ENCODE measurements around the gene ARHGDIA.

Gene ARHGDIA

GRCh38 chr17:81865358-81865732 lies 5.8 kb downstream of the ARHGDIA start:
- no peaks in the 10 kb centered on the region for H3K27me3 ChIP-seq (ENCODE audit: control insufficient read depth, insufficient read depth, low read length, poor library complexity, severe bottlenecking)
- H3K4me3 ChIP-seq (ENCODE audit: insufficient read depth, low read depth, low read length) = no peak overlapping the region
- H3K36me3 ChIP-seq (ENCODE audit: control insufficient read depth, insufficient read depth, low read length) = peaks cover 9% of the 10 kb centered on the region
- 96% methylated on average over 8 of the region's 8 CpGs for WGBS, 2 experiments
- peaks cover 34% of the 10 kb centered on the region for H3K4me1 ChIP-seq (ENCODE audit: control insufficient read depth, insufficient read depth, low read length)
- H3K27ac ChIP-seq (ENCODE audit: insufficient read depth, low read depth, low read length, poor library complexity, severe bottlenecking) = no peak overlapping the region
- H3K9me3 ChIP-seq (ENCODE audit: control insufficient read depth, low read length) = no peaks in the 10 kb centered on the region

- Histone ChIP-seq H3K9me3 (ENCODE audit: control insufficient read depth, low read length) (no peaks in the 10 kb centered on the region), H3K27ac (ENCODE audit: insufficient read depth, low read depth, low read length, poor library complexity, severe bottlenecking) (no peak overlapping the region), H3K27me3 (ENCODE audit: control insufficient read depth, insufficient read depth, low read length, poor library complexity, severe bottlenecking) (no peaks in the 10 kb centered on the region), H3K36me3 (ENCODE audit: control insufficient read depth, insufficient read depth, low read length) (peaks cover 9% of the 10 kb centered on the region), H3K4me1 (ENCODE audit: control insufficient read depth, insufficient read depth, low read length) (peaks cover 29% of the 10 kb centered on the region), H3K4me3 (ENCODE audit: insufficient read depth, low read depth, low read length) (no peak overlapping the region)
- WGBS, 2 experiments = 92 to 94% methylated on average over 9 of the region's 9 CpGs
Observed at GRCh38 chr17:81863833-81864768, 7.0 kb downstream of the ARHGDIA start.

GRCh38 chr17:81863123-81863675 lies 7.9 kb downstream of the ARHGDIA start:
- H3K27me3 ChIP-seq (ENCODE audit: control insufficient read depth, insufficient read depth, low read length, poor library complexity, severe bottlenecking) = no peaks in the 10 kb centered on the region
- WGBS, 2 experiments = 93 to 95% methylated on average over 6 of the region's 6 CpGs
- peaks cover 24% of the 10 kb centered on the region for H3K4me1 ChIP-seq (ENCODE audit: control insufficient read depth, insufficient read depth, low read length)
- no peak overlapping the region for H3K27ac ChIP-seq (ENCODE audit: insufficient read depth, low read depth, low read length, poor library complexity, severe bottlenecking)
- no peak overlapping the region for H3K4me3 ChIP-seq (ENCODE audit: insufficient read depth, low read depth, low read length)
- H3K9me3 ChIP-seq (ENCODE audit: control insufficient read depth, low read length) = no peaks in the 10 kb centered on the region
- peaks cover 18% of the 10 kb centered on the region for H3K36me3 ChIP-seq (ENCODE audit: control insufficient read depth, insufficient read depth, low read length)

DNA sequence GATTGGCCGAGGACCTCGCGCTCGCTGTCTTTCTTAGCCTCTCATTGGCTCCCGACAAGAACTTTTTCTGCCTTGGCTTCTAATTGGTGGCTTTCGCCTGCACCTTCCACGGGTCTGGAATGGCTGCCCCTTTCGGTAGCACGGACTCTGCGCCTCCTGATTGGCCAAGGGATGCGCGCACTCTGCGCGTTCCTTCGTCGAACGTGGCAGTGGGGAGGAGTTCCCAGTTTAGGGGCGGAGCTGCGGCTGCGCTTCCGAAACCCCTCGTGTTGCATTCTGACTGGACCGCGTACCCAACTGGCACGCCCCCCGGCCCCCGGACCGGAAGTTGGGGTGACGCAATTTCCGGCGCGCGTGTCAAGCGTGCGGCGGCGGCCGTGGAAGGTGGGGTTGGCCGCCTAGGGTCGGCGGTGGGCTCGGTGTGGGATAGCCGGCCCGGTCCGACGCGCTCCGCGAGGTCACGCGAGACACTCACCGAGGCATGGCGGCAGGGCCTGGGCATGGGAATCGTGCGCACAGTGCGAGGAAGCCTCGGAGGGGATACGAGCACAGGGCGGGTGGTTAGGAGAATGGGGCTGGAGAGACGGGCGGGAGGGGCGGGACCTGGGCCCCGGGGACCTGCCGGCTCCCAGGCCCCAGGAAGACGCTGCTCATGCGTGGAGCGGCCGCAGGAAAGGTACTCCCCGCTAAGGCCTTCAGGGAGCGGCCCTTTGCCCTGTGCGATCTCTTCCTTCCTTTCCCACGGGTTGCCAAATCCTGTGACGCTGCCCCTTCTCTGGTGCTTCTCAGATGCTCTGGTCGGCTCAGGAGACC lies 10.2 kb downstream of the ARHGDIA start:
- WGBS, 2 experiments = 0% methylated on average over 74 of the region's 74 CpGs
- Histone ChIP-seq H3K4me3 (ENCODE audit: insufficient read depth, low read depth, low read length) (peak overlapping the region; percentile 80), H3K9me3 (ENCODE audit: control insufficient read depth, low read length) (no peaks in the 10 kb centered on the region), H3K4me1 (ENCODE audit: control insufficient read depth, insufficient read depth, low read length) (peaks cover 9% of the 10 kb centered on the region), H3K36me3 (ENCODE audit: control insufficient read depth, insufficient read depth, low read length) (peaks cover 18% of the 10 kb centered on the region), H3K27ac (ENCODE audit: insufficient read depth, low read depth, low read length, poor library complexity, severe bottlenecking) (peak overlapping the region; percentile 69), H3K27me3 (ENCODE audit: control insufficient read depth, insufficient read depth, low read length, poor library complexity, severe bottlenecking) (no peaks in the 10 kb centered on the region)

GRCh38 chr17:81859906-81860755 lies 11.0 kb downstream of the ARHGDIA start, which contains the start of gene P4HB:
P4HB (minus strand) TSS chr17:81860535; CDS start chr17:81860471, 64 bp downstream.
- no peaks in the 10 kb centered on the region for H3K27me3 ChIP-seq (ENCODE audit: control insufficient read depth, insufficient read depth, low read length, poor library complexity, severe bottlenecking)
- H3K4me3 ChIP-seq (ENCODE audit: insufficient read depth, low read depth, low read length) = peak within 1 kb of the TSS; percentile 94
- H3K9me3 ChIP-seq (ENCODE audit: control insufficient read depth, low read length) = no peaks in the 10 kb centered on the region
- peaks cover 20% of the 10 kb centered on the region for H3K36me3 ChIP-seq (ENCODE audit: control insufficient read depth, insufficient read depth, low read length)
- H3K27ac ChIP-seq (ENCODE audit: insufficient read depth, low read depth, low read length, poor library complexity, severe bottlenecking) = peak within 1 kb of the TSS; percentile 77
- H3K4me1 ChIP-seq (ENCODE audit: control insufficient read depth, insufficient read depth, low read length) = peaks cover 9% of the 10 kb centered on the region
- WGBS, 2 experiments = 0% methylated on average over 95 of the region's 95 CpGs

- no peaks in the 10 kb centered on the region for H3K9me3 ChIP-seq (ENCODE audit: control insufficient read depth, low read length)
- H3K27ac ChIP-seq (ENCODE audit: insufficient read depth, low read depth, low read length, poor library complexity, severe bottlenecking) = no peak overlapping the region
- H3K4me3 ChIP-seq (ENCODE audit: insufficient read depth, low read depth, low read length) = peak overlapping the region; percentile 94
- no peaks in the 10 kb centered on the region for H3K27me3 ChIP-seq (ENCODE audit: control insufficient read depth, insufficient read depth, low read length, poor library complexity, severe bottlenecking)
- peaks cover 9% of the 10 kb centered on the region for H3K4me1 ChIP-seq (ENCODE audit: control insufficient read depth, insufficient read depth, low read length)
- H3K36me3 ChIP-seq (ENCODE audit: control insufficient read depth, insufficient read depth, low read length) = peaks cover 28% of the 10 kb centered on the region
- WGBS, 2 experiments = 77 to 81% methylated on average over 23 of the region's 23 CpGs
Observed at GRCh38 chr17:81858967-81859905, 11.9 kb downstream of the ARHGDIA start.

DNA sequence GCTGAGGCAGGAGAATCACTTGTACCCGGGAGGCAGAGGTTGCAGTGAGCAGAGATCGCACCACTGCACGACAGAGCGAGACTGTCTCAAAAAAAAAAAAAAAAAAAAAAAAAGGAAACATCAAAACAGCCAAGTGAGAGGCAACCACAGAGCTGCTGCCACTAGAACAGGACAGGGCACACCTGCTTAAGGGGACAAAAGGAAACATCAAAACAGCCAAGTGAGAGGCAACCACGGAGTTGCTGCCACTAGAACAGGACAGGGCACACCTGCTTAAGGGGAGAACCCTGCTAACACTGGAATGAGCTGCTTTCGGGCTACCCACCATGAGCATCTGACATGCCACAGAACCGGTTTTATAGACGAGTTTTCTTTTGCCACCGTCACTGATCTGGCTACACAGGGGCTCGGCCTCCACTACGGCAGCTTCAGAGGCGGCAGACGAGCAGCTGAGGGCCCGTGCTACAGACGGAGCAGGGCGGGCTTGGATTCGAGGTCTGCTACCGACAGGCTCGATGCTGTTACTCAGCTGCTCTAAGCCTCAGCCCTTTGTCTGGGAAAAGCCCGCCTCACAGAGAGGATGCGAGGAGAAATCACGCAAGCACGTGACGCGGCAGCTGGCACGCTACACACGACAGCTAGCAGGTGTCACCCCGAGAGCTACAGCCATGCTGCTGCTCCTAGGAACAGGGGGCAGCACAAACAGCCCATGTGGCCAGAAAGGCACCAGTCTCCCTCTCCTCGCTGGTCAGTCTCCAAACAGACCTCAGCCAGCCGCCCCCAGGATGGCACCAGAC lies 12.8 kb downstream of the ARHGDIA start:
- no peak overlapping the region for H3K4me3 ChIP-seq (ENCODE audit: insufficient read depth, low read depth, low read length)
- H3K27me3 ChIP-seq (ENCODE audit: control insufficient read depth, insufficient read depth, low read length, poor library complexity, severe bottlenecking) = no peaks in the 10 kb centered on the region
- H3K27ac ChIP-seq (ENCODE audit: insufficient read depth, low read depth, low read length, poor library complexity, severe bottlenecking) = no peak overlapping the region
- 94% methylated on average over 30 of the region's 30 CpGs for WGBS, 2 experiments
- H3K4me1 ChIP-seq (ENCODE audit: control insufficient read depth, insufficient read depth, low read length) = peaks cover 9% of the 10 kb centered on the region
- H3K9me3 ChIP-seq (ENCODE audit: control insufficient read depth, low read length) = no peaks in the 10 kb centered on the region
- H3K36me3 ChIP-seq (ENCODE audit: control insufficient read depth, insufficient read depth, low read length) = peaks cover 33% of the 10 kb centered on the region

DNA sequence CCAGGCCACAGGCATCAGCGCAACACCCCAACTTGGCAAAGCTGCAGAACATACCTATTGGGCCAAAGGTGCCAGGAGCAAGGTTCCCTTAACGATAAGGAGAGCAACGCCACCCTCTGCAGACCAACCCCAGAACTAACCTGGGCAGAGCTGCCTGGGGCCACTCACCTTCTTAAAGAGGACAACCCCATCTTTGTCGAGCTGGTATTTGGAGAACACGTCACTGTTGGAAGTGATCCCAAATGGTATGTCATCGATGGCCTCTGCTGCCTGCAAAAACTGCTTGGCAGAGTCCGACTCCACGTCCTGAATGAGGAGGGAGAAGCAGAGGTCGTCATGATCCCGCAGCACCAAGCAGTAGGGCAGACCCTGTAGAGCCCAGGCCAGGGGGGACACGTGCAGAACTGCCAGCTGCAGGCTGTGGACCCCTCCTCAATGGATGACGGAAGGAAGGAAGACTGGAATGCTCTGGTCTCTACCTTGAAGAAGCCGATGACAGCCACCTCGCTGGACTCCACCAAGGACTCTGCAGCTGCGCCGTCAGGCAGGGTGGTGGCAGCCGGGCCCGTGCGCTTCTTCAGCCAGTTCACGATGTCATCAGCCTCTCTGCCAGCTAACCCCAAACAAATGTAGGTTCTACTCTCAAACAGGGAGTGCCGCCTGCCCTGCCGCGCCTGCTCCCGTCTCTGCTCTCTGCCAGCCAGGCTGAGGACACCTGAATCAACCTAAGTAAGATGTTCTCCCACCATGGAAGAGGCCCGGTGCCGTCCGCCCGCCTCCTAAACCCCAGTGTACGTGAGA lies 16.0 kb downstream of the ARHGDIA start:
- peaks cover 53% of the 10 kb centered on the region for H3K36me3 ChIP-seq (ENCODE audit: control insufficient read depth, insufficient read depth, low read length)
- H3K9me3 ChIP-seq (ENCODE audit: control insufficient read depth, low read length) = no peaks in the 10 kb centered on the region
- H3K27ac ChIP-seq (ENCODE audit: insufficient read depth, low read depth, low read length, poor library complexity, severe bottlenecking) = no peak overlapping the region
- H3K27me3 ChIP-seq (ENCODE audit: control insufficient read depth, insufficient read depth, low read length, poor library complexity, severe bottlenecking) = no peaks in the 10 kb centered on the region
- H3K4me1 ChIP-seq (ENCODE audit: control insufficient read depth, insufficient read depth, low read length) = peaks cover 9% of the 10 kb centered on the region
- no peak overlapping the region for H3K4me3 ChIP-seq (ENCODE audit: insufficient read depth, low read depth, low read length)
- WGBS, 2 experiments = 95% methylated on average over 29 of the region's 29 CpGs
